GM18861 (cell line): ENCODE measurements around the gene TPSAB1.

Experiments used
- ATAC-seq: cut with Tn5 transposase; IDR thresholded peaks from one replicate; pipeline ENCODE4 v1.9.1; 2021; ENCODE audit not compliant: unreplicated experiment

TPSAB1 gene

GRCh38 chr16:1283296-1283695 lies 42.8 kb downstream of the TPSAB1 start:
- ATAC-seq: no peak

- no peak for ATAC-seq
These were observed 43.6 kb downstream of the TPSAB1 start for GRCh38 chr16:1283996-1284616.

- no peak for ATAC-seq
These were observed 45.4 kb downstream of the TPSAB1 start for GRCh38 chr16:1285669-1286512.

- ATAC-seq: no peak
These were observed 46.1 kb downstream of the TPSAB1 start for GRCh38 chr16:1286513-1287094.

GRCh38 chr16:1287982-1288670 lies 47.6 kb downstream of the TPSAB1 start:
- no peak for ATAC-seq

GRCh38 chr16:1288813-1289476 lies 48.4 kb downstream of the TPSAB1 start:
- no peak for ATAC-seq

- no peak for ATAC-seq
These were observed 49.0 kb downstream of the TPSAB1 start for GRCh38 chr16:1289477-1289866.

GRCh38 chr16:1290063-1290501 lies 49.6 kb downstream of the TPSAB1 start:
- ATAC-seq: no peak

GRCh38 chr16:1290860-1291575 lies 50.5 kb downstream of the TPSAB1 start:
- no peak for ATAC-seq

GRCh38 chr16:1291576-1291974 lies 51.1 kb downstream of the TPSAB1 start:
- no peak for ATAC-seq
